ENCODE results near the gene SOX15.
"Not testable (repeated sequence)": the region's sequence is repeated elsewhere in the genome, so short reads cannot be mapped to it uniquely, and the experiment has no call there.

The SOX15 gene

DNA sequence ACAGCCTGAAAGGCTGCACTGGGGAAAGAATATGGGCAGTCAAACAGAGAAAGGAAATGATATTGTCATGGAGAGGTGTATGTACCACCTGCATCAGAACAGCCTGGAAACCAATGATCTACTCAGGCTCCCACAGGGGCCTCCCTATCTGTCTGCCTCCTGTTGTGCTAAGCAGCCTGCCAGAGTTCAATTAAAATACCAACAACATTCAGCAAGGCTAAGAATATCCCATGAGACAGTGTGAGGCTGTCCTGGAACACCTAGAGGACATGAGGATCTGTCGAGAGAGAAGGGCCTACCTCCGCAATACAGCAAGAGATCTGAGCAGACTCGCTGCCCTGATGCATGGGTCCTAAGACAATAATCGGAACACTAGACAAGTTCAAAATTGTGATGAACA lies 16.4 kb upstream of the SOX15 start:
- DNase-seq = no peak

DNA sequence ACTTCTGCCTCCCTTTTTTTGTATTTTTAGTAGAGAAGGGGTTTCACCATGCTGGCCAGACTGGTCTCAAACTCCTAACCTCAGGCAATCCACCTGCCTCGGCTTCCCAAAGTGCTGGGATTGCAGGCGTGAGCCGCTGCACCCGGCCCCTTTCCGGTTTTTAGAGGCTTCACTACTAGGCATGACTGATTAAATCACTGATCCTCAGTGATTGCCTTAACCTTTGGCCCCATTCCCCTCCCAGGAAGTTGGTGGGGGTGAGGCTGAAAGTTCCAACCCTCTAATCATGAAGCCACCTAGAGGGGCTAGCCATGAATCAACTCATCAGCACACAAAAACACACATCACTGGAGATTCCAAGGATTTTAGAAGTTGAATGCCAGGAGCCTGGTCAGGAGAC lies 7.7 kb upstream of the SOX15 start:
- not testable (repeated sequence) for DNase-seq

DNA sequence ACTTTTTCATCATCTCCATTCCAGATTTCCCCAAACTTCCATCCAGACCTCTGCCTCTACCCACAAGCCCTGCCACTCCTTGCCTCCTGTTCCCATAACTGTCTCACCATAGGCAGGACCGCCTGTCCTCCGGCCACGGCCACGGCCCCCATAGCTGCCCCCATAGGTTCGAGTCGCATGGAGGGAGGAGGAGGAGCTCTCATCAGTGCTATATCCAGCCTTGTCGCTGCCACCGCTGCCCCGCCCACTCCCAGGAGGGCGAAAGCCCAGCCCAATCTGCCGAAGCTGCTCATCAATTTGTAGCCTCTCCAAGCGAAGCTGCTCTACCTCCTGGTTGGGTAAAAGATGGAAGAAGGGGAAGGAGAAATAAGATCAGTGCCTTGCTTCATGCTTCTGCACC lies 3.4 kb upstream of the SOX15 start:
- no peak for DNase-seq

DNA sequence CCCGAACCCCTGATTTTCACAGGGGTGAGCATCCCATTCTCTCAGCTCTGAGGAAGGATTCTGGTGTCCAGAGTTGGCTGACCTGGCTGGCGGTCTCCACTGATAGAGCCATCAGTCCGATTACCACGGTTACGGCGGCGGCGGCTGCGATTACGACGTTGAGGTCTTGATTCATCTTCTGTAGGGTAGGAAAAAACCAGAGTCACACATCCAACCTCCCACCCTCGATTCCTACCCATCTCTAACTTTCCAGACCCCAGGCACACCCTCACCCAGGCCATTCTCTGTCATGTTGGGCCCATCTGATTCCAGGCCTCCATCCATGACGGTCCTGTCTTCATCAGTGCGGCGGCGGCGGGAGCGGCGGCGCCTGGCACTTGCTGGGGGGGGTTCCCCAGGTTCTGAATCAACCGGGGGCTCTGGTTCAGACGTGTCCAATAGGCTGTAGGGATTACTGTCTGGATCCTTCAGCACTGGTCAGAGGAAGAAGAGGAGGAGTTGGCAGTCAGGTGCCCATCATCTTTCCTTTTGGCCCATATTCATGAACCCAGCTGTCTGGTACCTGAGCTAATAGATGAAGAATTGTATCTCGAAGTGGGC lies 2.6 kb upstream of the SOX15 start:
- no peak for DNase-seq

DNA sequence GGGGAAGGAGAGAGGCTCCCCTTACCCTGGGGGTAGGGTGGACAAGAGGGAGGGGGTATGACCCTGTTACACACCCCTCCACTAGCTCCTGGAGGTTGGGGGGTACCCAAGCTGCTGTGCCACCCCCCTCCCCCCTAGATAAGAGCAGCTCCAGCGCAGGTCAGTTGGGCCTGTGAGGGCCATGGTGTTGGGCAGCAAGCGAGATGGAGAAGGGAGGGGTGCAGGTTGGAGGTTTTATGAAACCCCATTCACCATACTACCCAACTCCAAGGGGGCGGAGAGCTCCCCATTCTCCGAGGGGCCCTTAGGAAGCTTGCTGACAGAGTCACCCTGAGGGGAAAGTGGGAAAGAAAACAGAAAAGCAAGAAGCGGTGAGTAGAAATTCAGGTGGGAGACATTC lies 1.7 kb upstream of the SOX15 start:
- DNase-seq = no peak

DNA sequence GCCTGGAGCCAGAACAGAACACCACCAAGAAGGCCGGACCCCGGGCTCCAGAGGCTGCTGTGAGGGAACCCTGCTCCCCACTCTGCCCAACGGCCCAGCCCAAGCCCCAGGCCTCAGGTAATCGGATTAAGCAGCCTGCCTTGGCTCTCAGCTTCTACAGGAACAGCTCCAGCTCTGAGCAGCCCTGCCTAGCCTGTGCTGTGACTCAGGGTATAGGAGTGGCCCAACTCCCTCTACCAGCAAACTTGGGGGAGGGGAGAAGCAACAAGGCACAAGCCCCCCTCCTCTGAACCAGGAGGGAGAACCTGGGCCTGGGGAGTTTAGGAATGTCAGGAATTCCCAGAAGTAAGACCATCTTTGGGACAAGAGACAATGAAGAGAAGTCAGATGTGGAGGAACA lies 849 bp upstream of the SOX15 start:
- DNase-seq = no peak

DNA sequence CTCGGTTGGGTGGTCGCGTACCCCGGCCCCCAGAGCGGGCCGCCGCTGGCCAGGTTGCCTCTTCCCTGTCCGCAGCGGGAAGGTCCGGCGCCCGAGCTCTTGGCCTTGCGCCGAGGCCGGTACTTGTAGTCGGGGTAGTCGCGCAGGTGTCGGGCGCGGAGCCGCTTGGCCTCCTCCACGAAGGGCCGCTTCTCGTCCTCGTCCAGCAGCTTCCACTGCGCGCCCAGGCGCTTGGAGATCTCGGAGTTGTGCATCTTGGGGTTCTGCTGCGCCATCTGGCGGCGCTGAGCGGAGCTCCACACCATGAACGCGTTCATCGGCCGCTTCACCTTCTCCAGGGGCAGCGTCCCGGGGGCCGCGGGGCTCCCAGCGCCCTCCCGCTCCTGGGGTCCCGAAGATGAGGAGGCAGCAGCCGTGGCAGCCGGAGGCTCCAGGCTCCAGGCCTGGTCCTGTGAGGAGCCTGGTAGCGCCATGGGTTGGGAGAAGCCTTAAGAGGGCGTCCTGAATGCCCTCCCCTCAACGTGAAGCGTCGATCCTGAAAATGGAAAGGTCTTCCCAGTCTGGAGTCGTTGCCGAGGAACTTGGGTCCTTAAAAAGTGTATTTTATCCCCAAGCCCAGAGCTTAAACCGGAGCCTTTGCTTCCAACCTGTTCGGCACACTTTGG lies 558 bp downstream of the SOX15 start:
- DNase-seq = peak; percentile 53

DNA sequence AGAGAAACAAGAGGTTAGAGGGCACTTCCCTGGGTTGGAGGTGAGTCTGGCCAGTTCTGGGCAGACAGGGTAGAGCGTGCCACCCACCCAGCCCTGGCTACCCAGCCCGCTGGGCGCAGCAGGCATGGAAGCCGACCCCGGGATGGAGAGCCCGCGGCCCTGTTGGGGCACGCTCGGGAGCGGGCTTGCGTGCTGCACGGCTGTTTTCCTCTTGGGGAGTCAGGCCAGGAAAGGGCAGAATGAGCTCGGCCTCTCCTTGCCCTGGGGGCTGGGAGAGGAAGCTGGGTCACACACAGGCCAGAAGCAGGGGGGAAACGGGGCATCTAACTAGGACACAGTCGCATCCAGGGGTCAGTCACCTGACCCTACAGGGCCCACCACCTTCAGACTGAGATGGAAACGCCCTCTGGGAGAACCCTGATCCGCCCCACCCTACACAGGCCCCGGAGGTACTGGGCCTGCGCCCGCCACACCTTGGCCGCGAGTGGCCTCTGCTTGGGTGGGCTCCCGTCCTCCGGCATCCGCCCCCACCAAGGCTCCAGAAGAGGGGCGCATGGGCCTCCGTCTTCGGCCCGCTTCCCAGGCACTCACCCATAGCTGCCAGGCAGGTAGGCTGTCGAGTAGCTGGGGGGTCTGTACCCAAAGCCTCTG lies 1.2 kb downstream of the SOX15 start:
- no peak for DNase-seq

DNA sequence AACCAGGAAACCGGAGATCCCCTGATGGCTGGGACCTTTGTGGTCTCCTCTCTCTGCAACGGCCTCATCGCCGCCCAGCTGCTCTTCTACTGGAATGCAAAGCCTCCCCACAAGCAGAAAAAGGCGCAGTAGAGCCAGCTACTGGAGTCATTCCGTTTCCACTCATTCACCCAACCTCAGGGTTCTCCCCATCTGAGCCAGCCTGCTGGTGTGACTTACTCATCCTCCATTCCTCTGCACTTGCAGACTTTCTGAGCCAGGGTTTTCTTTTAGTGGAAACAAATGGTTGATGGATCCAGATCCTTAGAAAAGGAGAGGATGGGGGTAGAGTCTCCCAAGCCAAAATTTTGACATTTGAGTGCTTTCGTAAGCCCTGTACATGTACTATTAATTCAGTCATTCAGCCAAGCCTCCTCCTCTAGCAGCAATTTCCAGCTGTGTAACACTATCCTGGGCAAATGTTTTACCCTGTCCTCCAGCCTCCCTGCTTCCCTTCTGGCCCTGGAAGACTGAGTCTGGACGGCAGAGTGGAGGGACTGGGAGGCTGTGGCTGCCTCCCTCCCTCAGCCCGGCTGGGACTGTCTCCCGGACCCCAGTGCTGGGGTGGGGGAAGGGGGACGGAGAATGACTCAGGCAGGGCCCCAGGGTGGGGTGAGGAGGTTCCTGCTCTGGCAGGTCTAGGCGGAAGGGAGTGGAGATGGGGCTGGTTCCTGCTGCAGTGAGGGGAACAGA lies 2.3 kb downstream of the SOX15 start:
- no peak for DNase-seq

DNA sequence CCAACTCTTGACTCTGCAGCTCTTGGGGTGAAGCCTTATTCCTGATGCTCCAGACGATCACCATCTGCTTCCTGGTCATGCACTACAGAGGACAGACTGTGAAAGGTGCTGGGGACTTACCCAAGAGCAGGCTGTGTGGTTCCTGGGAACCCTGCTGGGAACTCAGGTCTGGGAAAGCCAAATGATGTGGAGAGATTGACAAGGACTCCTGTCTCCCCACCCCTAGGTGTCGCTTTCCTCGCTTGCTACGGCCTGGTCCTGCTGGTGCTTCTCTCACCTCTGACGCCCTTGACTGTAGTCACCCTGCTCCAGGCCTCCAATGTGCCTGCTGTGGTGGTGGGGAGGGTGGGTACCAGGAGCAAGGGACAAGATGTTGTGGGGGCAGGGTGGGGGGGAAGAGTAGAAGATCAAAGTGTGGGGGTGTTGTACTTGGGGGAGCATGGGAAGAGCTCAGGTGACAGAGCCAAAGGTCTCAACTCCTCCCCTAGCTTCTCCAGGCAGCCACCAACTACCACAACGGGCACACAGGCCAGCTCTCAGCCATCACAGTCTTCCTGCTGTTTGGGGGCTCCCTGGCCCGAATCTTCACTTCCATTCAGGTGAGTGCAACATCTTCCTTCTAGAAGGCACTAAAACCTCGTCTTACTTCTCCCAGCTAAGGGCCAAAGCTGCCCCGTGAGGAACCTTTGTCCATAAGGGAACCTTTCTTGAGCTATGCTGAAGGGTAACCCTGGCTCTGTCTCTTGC lies 3.0 kb downstream of the SOX15 start:
- DNase-seq = no peak

DNA sequence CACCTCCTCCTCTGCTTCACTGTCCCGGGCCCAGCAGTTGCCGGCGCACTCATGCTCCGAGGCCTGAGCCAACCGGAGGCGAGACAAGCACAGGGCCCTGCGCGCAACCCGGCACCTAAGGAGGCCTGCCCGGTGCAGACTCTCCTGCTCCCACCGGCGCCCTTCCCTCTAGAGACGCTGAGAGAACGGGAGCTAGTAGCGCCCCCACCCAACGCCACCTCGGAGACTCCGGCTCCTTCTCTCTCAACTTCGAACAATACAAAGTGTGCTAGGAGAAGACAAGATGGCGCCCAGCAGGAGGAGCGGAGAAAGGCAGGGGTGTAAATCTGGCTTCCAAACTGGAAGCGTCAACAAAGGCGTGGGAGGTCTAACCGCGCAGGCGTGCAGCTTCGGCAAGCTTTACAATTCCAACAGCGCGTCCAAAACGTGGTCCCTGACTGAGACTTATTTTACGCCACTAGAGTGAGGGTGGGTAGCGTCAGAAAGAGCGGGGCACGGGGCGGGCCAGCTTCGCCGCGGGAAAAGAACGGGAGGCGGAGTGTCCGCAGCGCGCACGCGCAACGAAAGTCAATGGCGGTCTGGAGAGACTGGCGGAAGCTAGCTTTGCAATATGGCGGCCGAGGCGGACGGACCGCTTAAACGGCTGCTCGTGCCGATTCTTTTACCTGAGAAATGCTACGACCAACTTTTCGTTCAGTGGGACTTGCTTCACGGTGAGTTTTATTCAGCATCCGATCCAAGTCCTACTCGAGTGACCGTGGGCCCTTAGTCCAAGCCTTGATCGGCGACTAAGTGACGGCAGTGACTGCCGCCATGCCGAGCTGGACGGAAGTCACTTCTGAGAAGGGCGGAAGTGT lies 6.4 kb downstream of the SOX15 start, which contains the start of gene MPDU1:
Gene MPDU1 (plus strand): TSS at position 600 of the 857 bp plus-strand sequence. CDS start 11 bp downstream, at position 611.
- DNase-seq = peak; percentile 86

DNA sequence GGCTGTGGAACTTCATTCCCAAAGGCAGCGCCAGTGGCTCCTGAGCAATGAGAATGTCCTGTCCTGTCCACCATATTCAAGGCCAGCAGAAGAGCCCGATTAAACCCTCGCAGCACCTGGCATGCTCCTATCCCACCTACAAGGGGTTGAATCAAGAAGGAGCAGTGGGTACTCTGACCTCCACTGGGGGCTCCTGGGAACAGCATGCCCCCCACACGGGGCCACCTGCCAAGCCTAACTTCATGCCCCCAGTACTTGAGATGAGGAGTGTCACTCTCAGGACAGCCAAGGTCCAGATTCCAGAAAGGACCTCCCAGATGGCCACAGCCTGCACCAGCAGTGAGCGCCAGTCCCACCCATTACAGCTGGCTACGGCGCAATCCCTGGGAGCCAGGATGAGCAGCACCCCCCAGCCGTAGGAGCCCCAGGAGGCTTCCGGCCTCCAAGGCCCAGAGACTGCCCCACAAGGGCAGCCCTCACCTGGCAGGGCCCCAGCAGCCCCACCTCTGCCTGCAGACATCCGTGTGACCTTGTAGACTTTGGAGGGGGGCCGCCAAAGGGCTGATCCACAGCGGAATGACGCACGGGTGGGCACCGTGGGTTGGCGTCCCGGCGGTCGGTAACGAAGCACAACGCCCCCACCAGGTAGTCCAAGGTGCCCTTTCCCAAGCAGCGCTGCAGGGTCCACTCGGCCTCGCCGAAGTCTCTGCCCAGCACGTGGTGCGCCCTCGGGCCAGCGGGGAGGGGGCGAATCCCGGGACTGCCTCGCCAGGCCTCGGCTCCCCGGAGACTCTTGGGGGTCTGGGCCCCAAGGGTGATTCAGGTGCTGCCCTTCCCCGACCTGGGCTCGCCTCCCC lies 7.3 kb downstream of the SOX15 start:
- DNase-seq = no peak

DNA sequence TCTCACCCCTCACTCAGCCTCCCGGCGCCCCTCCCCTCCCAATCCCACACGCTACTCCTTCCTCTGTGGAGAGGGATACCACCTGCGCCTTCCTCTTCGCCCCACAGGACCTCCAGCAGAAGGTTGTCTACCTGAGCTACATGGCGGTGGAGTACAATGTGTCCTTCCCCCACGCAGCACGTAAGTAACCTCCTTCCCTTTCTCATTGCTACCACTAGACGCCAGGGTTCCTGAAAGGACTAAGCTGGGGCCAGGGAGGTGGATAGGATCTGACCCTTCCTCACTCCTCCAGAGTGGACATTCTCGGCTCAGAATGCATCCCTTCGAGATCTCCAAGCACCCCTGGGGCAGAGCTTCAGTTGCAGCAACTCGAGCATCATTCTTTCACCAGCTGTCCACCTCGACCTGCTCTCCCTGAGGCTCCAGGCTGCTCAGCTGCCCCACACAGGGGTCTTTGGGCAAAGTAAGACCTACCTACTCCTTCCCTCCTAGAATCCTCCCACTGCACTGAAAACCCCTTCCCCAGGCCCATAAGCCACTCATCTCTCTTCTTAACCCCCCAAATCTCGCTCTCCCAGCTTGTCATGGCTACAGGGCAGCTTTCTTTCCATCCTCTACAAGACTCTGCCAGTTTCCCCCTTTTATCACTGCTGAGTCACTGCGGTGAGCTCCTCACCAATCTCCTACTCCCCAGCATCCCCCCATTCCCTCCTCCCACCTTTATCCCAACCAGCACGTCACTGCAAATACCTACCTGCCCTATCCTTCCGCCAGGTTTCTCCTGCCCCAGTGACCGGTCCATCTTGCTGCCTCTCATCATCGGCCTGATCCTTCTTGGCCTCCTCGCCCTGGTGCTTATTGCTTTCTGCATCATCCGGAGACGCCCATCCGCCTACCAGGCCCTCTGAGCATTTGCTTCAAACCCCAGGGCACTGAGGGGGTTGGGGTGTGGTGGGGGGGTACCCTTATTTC lies 9.0 kb downstream of the SOX15 start:
- DNase-seq = no peak

DNA sequence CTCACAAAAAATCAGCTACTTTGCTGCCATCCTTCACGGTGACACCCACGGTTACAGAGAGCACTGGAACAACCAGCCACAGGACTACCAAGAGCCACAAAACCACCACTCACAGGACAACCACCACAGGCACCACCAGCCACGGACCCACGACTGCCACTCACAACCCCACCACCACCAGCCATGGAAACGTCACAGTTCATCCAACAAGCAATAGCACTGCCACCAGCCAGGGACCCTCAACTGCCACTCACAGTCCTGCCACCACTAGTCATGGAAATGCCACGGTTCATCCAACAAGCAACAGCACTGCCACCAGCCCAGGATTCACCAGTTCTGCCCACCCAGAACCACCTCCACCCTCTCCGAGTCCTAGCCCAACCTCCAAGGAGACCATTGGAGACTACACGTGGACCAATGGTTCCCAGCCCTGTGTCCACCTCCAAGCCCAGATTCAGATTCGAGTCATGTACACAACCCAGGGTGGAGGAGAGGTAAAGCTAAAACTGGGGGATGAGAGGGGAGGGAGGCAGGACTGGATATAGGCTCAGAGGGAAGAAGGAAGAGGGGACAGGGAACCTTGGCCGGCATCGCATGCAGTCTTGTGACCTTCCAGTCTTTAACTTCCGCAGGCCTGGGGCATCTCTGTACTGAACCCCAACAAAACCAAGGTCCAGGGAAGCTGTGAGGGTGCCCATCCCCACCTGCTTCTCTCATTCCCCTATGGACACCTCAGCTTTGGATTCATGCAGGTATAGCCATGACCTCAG lies 9.9 kb downstream of the SOX15 start:
- no peak for DNase-seq

DNA sequence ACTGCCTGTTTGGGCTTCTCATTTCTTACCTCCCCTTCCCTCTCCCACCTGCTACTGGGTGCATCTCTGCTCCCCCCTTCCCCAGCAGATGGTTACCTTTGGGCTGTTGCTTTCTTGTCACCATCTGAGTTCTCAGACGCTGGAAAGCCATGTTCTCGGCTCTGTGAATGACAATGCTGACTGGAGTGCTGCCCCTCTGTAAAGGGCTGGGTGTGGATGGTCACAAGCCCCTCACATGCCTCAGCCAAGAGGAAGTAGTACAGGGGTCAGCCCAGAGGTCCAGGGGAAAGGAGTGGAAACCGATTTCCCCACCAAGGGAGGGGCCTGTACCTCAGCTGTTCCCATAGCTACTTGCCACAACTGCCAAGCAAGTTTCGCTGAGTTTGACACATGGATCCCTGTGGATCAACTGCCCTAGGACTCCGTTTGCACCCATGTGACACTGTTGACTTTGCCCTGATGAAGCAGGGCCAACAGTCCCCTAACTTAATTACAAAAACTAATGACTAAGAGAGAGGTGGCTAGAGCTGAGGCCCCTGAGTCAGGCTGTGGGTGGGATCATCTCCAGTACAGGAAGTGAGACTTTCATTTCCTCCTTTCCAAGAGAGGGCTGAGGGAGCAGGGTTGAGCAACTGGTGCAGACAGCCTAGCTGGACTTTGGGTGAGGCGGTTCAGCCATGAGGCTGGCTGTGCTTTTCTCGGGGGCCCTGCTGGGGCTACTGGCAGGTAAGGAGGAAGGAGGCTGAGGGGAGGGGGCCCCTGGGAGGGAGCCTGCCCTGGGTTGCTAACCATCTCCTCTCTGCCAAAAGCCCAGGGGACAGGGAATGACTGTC lies 10.7 kb downstream of the SOX15 start, which contains the start of gene CD68:
Gene CD68 (plus strand): TSS at position 638 of the 833 bp plus-strand sequence. CDS start 40 bp downstream, at position 678.
- DNase-seq = no peak

DNA sequence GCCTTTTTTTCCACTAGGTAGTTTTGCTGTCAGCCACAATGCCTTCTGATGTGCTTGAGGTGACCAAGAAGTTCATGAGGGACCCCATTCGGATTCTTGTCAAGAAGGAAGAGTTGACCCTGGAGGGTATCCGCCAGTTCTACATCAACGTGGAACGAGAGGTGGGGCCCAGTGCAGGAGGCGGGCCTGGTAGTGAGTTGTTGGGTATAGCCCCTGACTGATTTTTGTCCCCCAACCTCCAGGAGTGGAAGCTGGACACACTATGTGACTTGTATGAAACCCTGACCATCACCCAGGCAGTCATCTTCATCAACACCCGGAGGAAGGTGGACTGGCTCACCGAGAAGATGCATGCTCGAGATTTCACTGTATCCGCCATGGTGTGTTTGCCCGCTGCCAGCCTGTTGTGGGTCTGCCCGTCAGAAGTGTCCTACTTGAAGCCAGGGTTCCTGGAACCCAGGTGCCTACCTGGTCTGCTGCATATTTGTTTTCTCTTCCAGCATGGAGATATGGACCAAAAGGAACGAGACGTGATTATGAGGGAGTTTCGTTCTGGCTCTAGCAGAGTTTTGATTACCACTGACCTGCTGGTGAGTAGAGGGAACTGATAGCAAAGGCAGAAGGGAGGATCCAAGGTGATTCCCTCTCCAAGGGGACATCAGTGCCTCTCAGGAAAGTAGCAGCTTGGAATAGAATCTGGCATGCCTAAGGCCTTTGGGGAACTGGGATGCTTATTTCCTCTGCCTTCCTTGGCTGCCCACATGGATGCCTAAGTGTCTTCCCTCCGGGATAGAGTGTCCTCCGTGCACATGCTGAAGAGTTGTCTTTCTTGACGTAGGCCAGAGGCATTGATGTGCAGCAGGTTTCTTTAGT lies 12.3 kb downstream of the SOX15 start:
- no peak for DNase-seq
